Measurements from ENCODE around the gene ANKZF1. TPM values are rescaled to one million over a fixed set of nuclear protein-coding genes. Genes with fewer than 3 reads are reported as not detected.

The ANKZF1 gene
- 100 to 1,000 TPM; 140 to 166 TPM for total RNA-seq

GRCh38 chr2:219229305-219230058 lies at the start of gene ANKZF1, which contains the start of gene ATG9A:
ANKZF1 (plus strand) TSS chr2:219229806; CDS start chr2:219230258, 452 bp downstream.
ATG9A (minus strand) TSS chr2:219229636; CDS start chr2:219228024, 1,612 bp downstream.
- peak; percentile 99 for DNase-seq
- intact Hi-C loops (cut with DNase I, micrococcal nuclease) = loop anchor here (1.0 kb wide), 14 partner anchors 10 to 661 kb away; partner anchors contain the start of genes DNAJB2 (in 2 of the 2), GLB1L (in 2 of the 2), NHEJ1 (in 2 of the 2) and STK16 (in 2 of the 2)
- ATAC-seq = peak; percentile 98
- CTCF ChIA-PET = interaction anchor here (0.9 to 2.3 kb wide), 13 partner anchors 10 to 188 kb away, joined by 3 to 13 read pairs (median 6); partner anchors contain the start of genes ABCB6, CFAP65, DNAJB2 and GLB1L
- Mint-ChIP-seq H3K4me3 (peak within 1 kb of the TSS; percentile 98), H3K27me3 (no peaks in the 10 kb centered on the region), H3K36me3 (ENCODE audit: low read depth) (peaks cover 74% of the 10 kb centered on the region), H3K9me3 (ENCODE audit: low read depth) (no peaks in the 10 kb centered on the region), H3K4me1 (peaks cover 34% of the 10 kb centered on the region), H3K27ac (peak within 1 kb of the TSS; percentile 98)
- POLR2A ChIA-PET = interaction anchor here (0.6 to 2.3 kb wide), 10 partner anchors 16 to 158 kb away, joined by 3 to 24 read pairs (median 4); partner anchors contain the start of genes CNPPD1, DNAJB2, DNPEP and GLB1L

- H3K27ac Mint-ChIP-seq = peak overlapping the region; percentile 83
- no peak overlapping the region for H3K4me3 Mint-ChIP-seq
- H3K36me3 Mint-ChIP-seq (ENCODE audit: low read depth) = peaks cover 43% of the 10 kb centered on the region
- H3K4me1 Mint-ChIP-seq = peaks cover 41% of the 10 kb centered on the region
- intact Hi-C loops (cut with DNase I, micrococcal nuclease) = no loop called here
- ATAC-seq (no peak), DNase-seq (no peak)
- POLR2A ChIA-PET = no interaction called here
- no peaks in the 10 kb centered on the region for H3K9me3 Mint-ChIP-seq (ENCODE audit: low read depth)
- CTCF ChIA-PET = interaction anchor here (0.7 to 2.2 kb wide), 5 partner anchors 9 to 21 kb away, joined by 3 to 5 read pairs (median 3); partner anchors contain the start of genes NHEJ1 and SLC23A3
- H3K27me3 Mint-ChIP-seq = no peaks in the 10 kb centered on the region
These were observed 48.6 kb upstream of the ANKZF1 start for GRCh38 chr2:219180961-219181360.

GRCh38 chr2:219181531-219181930 lies 48.1 kb upstream of the ANKZF1 start:
- Mint-ChIP-seq H3K27me3 (no peaks in the 10 kb centered on the region), H3K4me1 (peaks cover 44% of the 10 kb centered on the region), H3K36me3 (ENCODE audit: low read depth) (peaks cover 43% of the 10 kb centered on the region), H3K9me3 (ENCODE audit: low read depth) (no peaks in the 10 kb centered on the region), H3K4me3 (no peak overlapping the region), H3K27ac (peak overlapping the region; percentile 83)
- no peak for DNase-seq
- ChIA-PET CTCF (interaction anchor here (0.6 to 2.2 kb wide), 5 partner anchors 9 to 114 kb away, joined by 3 to 5 read pairs (median 3); no protein-coding TSS in a partner anchor), POLR2A (no interaction called here)
- no peak for ATAC-seq
- intact Hi-C loops (cut with DNase I, micrococcal nuclease) = no loop called here

- Mint-ChIP-seq H3K4me1 (peaks cover 54% of the 10 kb centered on the region), H3K27me3 (no peaks in the 10 kb centered on the region), H3K9me3 (ENCODE audit: low read depth) (no peaks in the 10 kb centered on the region), H3K4me3 (no peak overlapping the region), H3K27ac (peak overlapping the region; percentile 34), H3K36me3 (ENCODE audit: low read depth) (peaks cover 43% of the 10 kb centered on the region)
- no peak for ATAC-seq
- intact Hi-C loops (cut with DNase I, micrococcal nuclease) = no loop called here
- ChIA-PET POLR2A (no interaction called here), CTCF (interaction anchor here (0.6 to 2.2 kb wide), 6 partner anchors 13 to 113 kb away, joined by 3 to 5 read pairs (median 4); partner anchors contain the start of genes GLB1L, SLC23A3 and STK16)
- peak; percentile 52 for DNase-seq
These were observed 47.1 kb upstream of the ANKZF1 start for GRCh38 chr2:219182331-219183150.

- ATAC-seq (no peak), DNase-seq (no peak)
- no peaks in the 10 kb centered on the region for H3K9me3 Mint-ChIP-seq (ENCODE audit: low read depth)
- H3K27me3 Mint-ChIP-seq = no peaks in the 10 kb centered on the region
- peak overlapping the region; percentile 53 for H3K27ac Mint-ChIP-seq
- ChIA-PET POLR2A (no interaction called here), CTCF (interaction anchor here (1.1 to 2.2 kb wide), 4 partner anchors 14 to 62 kb away, joined by 3 to 5 read pairs (median 4); partner anchors contain the start of genes GLB1L and STK16)
- H3K36me3 Mint-ChIP-seq (ENCODE audit: low read depth) = peaks cover 43% of the 10 kb centered on the region
- H3K4me3 Mint-ChIP-seq = no peak overlapping the region
- intact Hi-C loops (cut with DNase I, micrococcal nuclease) = no loop called here
- H3K4me1 Mint-ChIP-seq = peaks cover 58% of the 10 kb centered on the region
These were observed 46.3 kb upstream of the ANKZF1 start for GRCh38 chr2:219183151-219183772.

- H3K27me3 Mint-ChIP-seq = no peaks in the 10 kb centered on the region
- no peak for DNase-seq
- H3K9me3 Mint-ChIP-seq (ENCODE audit: low read depth) = no peaks in the 10 kb centered on the region
- ChIA-PET POLR2A (no interaction called here), CTCF (interaction anchor here (0.8 to 1.1 kb wide), 2 partner anchors 24 to 61 kb away, joined by 3 read pairs; partner anchors contain the start of genes GLB1L and STK16)
- intact Hi-C loops (cut with DNase I, micrococcal nuclease) = no loop called here
- no peak for ATAC-seq
- H3K4me3 Mint-ChIP-seq = no peak overlapping the region
- H3K4me1 Mint-ChIP-seq = peaks cover 54% of the 10 kb centered on the region
- H3K36me3 Mint-ChIP-seq (ENCODE audit: low read depth) = peaks cover 43% of the 10 kb centered on the region
- peak overlapping the region; percentile 8 for H3K27ac Mint-ChIP-seq
These were observed 45.5 kb upstream of the ANKZF1 start for GRCh38 chr2:219184121-219184520.

- no peaks in the 10 kb centered on the region for H3K27me3 Mint-ChIP-seq
- intact Hi-C loops (cut with DNase I, micrococcal nuclease) = no loop called here
- no peaks in the 10 kb centered on the region for H3K9me3 Mint-ChIP-seq (ENCODE audit: low read depth)
- CTCF ChIA-PET = no interaction called here
- peak; percentile 97 for ATAC-seq
- peak; percentile 67 for DNase-seq
- H3K36me3 Mint-ChIP-seq (ENCODE audit: low read depth) = peaks cover 22% of the 10 kb centered on the region
- no peak overlapping the region for H3K4me3 Mint-ChIP-seq
- H3K4me1 Mint-ChIP-seq = peaks cover 30% of the 10 kb centered on the region
- POLR2A ChIA-PET = no interaction called here
- peak overlapping the region; percentile 76 for H3K27ac Mint-ChIP-seq
These were observed 42.7 kb upstream of the ANKZF1 start for GRCh38 chr2:219186754-219187456.

GRCh38 chr2:219197388-219197787 lies 32.2 kb upstream of the ANKZF1 start:
- CTCF ChIA-PET = interaction anchor here (1.4 to 5.0 kb wide), 2 partner anchors 15 to 27 kb away, joined by 5 to 19 read pairs; partner anchors contain the start of gene SLC23A3
- no peak overlapping the region for H3K4me3 Mint-ChIP-seq
- POLR2A ChIA-PET = no interaction called here
- peaks cover 8% of the 10 kb centered on the region for H3K4me1 Mint-ChIP-seq
- peaks cover 3% of the 10 kb centered on the region for H3K9me3 Mint-ChIP-seq (ENCODE audit: low read depth)
- H3K27me3 Mint-ChIP-seq = no peaks in the 10 kb centered on the region
- DNase-seq (no peak), ATAC-seq (no peak)
- H3K27ac Mint-ChIP-seq = no peak overlapping the region
- no peaks in the 10 kb centered on the region for H3K36me3 Mint-ChIP-seq (ENCODE audit: low read depth)
- intact Hi-C loops (cut with DNase I, micrococcal nuclease) = no loop called here

GRCh38 chr2:219198974-219199373 lies 30.6 kb upstream of the ANKZF1 start:
- CTCF ChIA-PET = interaction anchor here (0.6 to 5.0 kb wide), 4 partner anchors 29 to 193 kb away, joined by 3 to 19 read pairs (median 8); partner anchors contain the start of gene SLC23A3
- Mint-ChIP-seq H3K9me3 (ENCODE audit: low read depth) (peaks cover 3% of the 10 kb centered on the region), H3K27me3 (no peaks in the 10 kb centered on the region), H3K4me3 (no peak overlapping the region), H3K36me3 (ENCODE audit: low read depth) (no peaks in the 10 kb centered on the region), H3K4me1 (peaks cover 8% of the 10 kb centered on the region), H3K27ac (no peak overlapping the region)
- ATAC-seq = no peak
- POLR2A ChIA-PET = interaction anchor here (1.3 kb wide), 1 partner anchor 96 kb away, joined by 4 read pairs; no protein-coding TSS in a partner anchor
- DNase-seq = no peak
- intact Hi-C loops (cut with DNase I, micrococcal nuclease) = no loop called here

GRCh38 chr2:219199470-219200211 lies 30.0 kb upstream of the ANKZF1 start:
- no peak for ATAC-seq
- Mint-ChIP-seq H3K4me3 (no peak overlapping the region), H3K27me3 (no peaks in the 10 kb centered on the region), H3K36me3 (ENCODE audit: low read depth) (no peaks in the 10 kb centered on the region), H3K27ac (no peak overlapping the region), H3K9me3 (ENCODE audit: low read depth) (peaks cover 6% of the 10 kb centered on the region), H3K4me1 (peaks cover 8% of the 10 kb centered on the region)
- ChIA-PET POLR2A (interaction anchor here (0.7 to 1.3 kb wide), 2 partner anchors 50 to 95 kb away, joined by 3 to 4 read pairs; no protein-coding TSS in a partner anchor), CTCF (interaction anchor here (0.6 to 5.0 kb wide), 6 partner anchors 15 to 192 kb away, joined by 3 to 19 read pairs (median 4); partner anchors contain the start of gene SLC23A3)
- DNase-seq = no peak
- intact Hi-C loops (cut with DNase I, micrococcal nuclease) = no loop called here
